Kidney (tissue), 14 donors: ENCODE data around the gene ACIN1. TPM values are rescaled to one million over a fixed set of nuclear protein-coding genes. Genes with fewer than 3 reads are reported as not detected.
A peak's percentile ranks its signal among the peaks of the same experiment; 100 is the strongest.

ENCODE experiments used
- DNase-seq, 5 donors: peaks; one replicate each; pipeline ENCODE4 v3.0.0-alpha.2; 2013 to 2020
- FAIRE-seq: peaks from 2 replicates; lab custom pipeline; 2012; peaks lifted over from hg19 to GRCh38; lab: Jason Lieb, UNC
- H3K27ac ChIP-seq, 2 donors: one replicate each; pipeline ENCODE4 v1.7.0; 2013; ENCODE audit warnings: low read depth in 2 of 2, low read length in 2 of 2, inconsistent platforms in 1 of 2
- H3K27me3 ChIP-seq: one replicate; pipeline ENCODE4 v1.7.1; 2013; ENCODE audit warnings: low read length, inconsistent platforms; ENCODE audit not compliant: control insufficient read depth, insufficient read depth
- H3K36me3 ChIP-seq, 3 donors: one replicate each; pipeline versions ENCODE4 v1.7.0 to v1.7.1; 2013; ENCODE audit warnings: low read length in 3 of 3, control low read depth in 1 of 3, inconsistent platforms in 1 of 3; ENCODE audit not compliant: insufficient read depth in 3 of 3, control insufficient read depth in 2 of 3
- H3K4me1 ChIP-seq, 3 donors: one replicate each; pipeline versions ENCODE4 v1.7.0 to v1.7.1; 2013; ENCODE audit warnings: low read length in 3 of 3, inconsistent platforms in 1 of 3, low read depth in 1 of 3; ENCODE audit not compliant: control insufficient read depth in 2 of 3, insufficient read depth in 2 of 3
- H3K4me3 ChIP-seq, 3 donors: one replicate each; pipeline versions ENCODE4 v1.7.0 to v1.8.1; 2013; ENCODE audit warnings: low read length in 3 of 3, control low read depth in 1 of 3, inconsistent platforms in 1 of 3
- H3K9ac ChIP-seq, 3 donors: one replicate each; pipeline versions ENCODE4 v1.7.0 to v1.7.1; 2013; ENCODE audit warnings: low read length in 3 of 3, control low read depth in 1 of 3, inconsistent platforms in 1 of 3
- H3K9me3 ChIP-seq, 3 donors: one replicate each; pipeline versions ENCODE4 v1.7.0 to v1.7.1; 2013; ENCODE audit warnings: low read length in 3 of 3, control low read depth in 1 of 3, inconsistent platforms in 1 of 3; ENCODE audit not compliant: control insufficient read depth in 2 of 3, insufficient read depth in 1 of 3
- CTCF ChIP-seq: IDR thresholded peaks from 3 replicates; pipeline ENCODE4 v1.5.1; 2012; ENCODE audit warnings: mild to moderate bottlenecking, moderate library complexity, borderline replicate concordance; ENCODE audit not compliant: insufficient read depth; ENCODE audit errors: extremely low read depth
- intact Hi-C: fragments of 100-400 bp; cut with DNase I; formaldehyde crosslinking; loops from one replicate; pipeline ENCODE4 v1.11.1; 2022
- polyA plus RNA-seq: library from polyadenylated mRNA; stranded (reverse); fragments of 350-450 nt; fragmentation: Illumina TruSeq; extraction: RNeasy Lipid Tissue Mini Kit (QIAGEN cat#74804); gene quantifications from one replicate; pipeline ENCODE4 v1.2.3, GENCODE V29; 2014; ENCODE audit warnings: low read depth, low replicate concordance; ENCODE audit not compliant: insufficient read depth
- total RNA-seq: library from RNA; stranded (reverse); fragmentation: NEBNext Ultra II Directional; extraction: Animal tissue kit (Norgen Biotek cat#: 25700); gene quantifications from one replicate; pipeline ENCODE4 v1.2.1, GENCODE V29; 2021
- donor health status: control.
- donor health status: control.
- donor health status: control.
- donor health status: control.
- donor health status: control.
- donor health status: DM: yes; HTN: yes; CAD: no.
- donor health status: Normal renal cell carcinoma (clear cell type).

The ACIN1 gene
- total and polyA plus RNA-seq, 2 donors from 2014 or later, result 54.9 to 150 TPM

- H3K9ac ChIP-seq, result no peak overlapping the region
- intact Hi-C loops, result no loop called here
- H3K27me3 ChIP-seq, result no peaks in the 10 kb centered on the region
- H3K4me1 ChIP-seq, result peaks cover 0 to 9% (median 4%) of the 10 kb centered on the region in 3 donors
- H3K36me3 ChIP-seq, result no peaks in the 10 kb centered on the region
- no peak for FAIRE-seq
- H3K27ac ChIP-seq, result no peak overlapping the region
- DNase-seq, result peak in 1 of 5 donors; percentile 41
- TF ChIP-seq CTCF, result peak; percentile 6
- H3K4me3 ChIP-seq, result no peak overlapping the region
- no peaks in the 10 kb centered on the region for H3K9me3 ChIP-seq
Measured at GRCh38 chr14:23052182-23052623, 42.7 kb downstream of the ACIN1 start.

- H3K9ac ChIP-seq, result no peak overlapping the region
- H3K4me1 ChIP-seq, result peaks cover 0 to 2% (median 0%) of the 10 kb centered on the region in 3 donors
- H3K4me3 ChIP-seq, result no peak overlapping the region
- intact Hi-C loops, result no loop called here
- H3K27me3 ChIP-seq, result no peaks in the 10 kb centered on the region
- H3K27ac ChIP-seq, result no peak overlapping the region
- H3K9me3 ChIP-seq, result no peaks in the 10 kb centered on the region
- no peaks in the 10 kb centered on the region for H3K36me3 ChIP-seq
- FAIRE-seq (no peak), DNase-seq (no peak)
- no peak for TF ChIP-seq CTCF
Measured at GRCh38 chr14:23051141-23052057, 43.5 kb downstream of the ACIN1 start.

GRCh38 chr14:23049011-23049410, 45.9 kb downstream of the ACIN1 start:
- H3K27ac ChIP-seq, result no peak overlapping the region
- no peak overlapping the region for H3K4me3 ChIP-seq
- intact Hi-C loops, result no loop called here
- TF ChIP-seq CTCF, result no peak
- DNase-seq (peak in 1 of 5 donors; percentile 69), FAIRE-seq (no peak)
- no peaks in the 10 kb centered on the region for H3K9me3 ChIP-seq
- H3K27me3 ChIP-seq, result no peaks in the 10 kb centered on the region
- H3K36me3 ChIP-seq, result no peaks in the 10 kb centered on the region
- no peak overlapping the region for H3K9ac ChIP-seq
- peaks cover 0 to 2% (median 0%) of the 10 kb centered on the region in 3 donors for H3K4me1 ChIP-seq
